Measurements from ENCODE around the gene MAP3K2. TPM values are rescaled to one million over a fixed set of nuclear protein-coding genes. Genes with fewer than 3 reads are reported as not detected.

Gene MAP3K2
- total and polyA plus RNA-seq, 4 donors: 5.9 to 46.2 (median 17.0) TPM

DNA sequence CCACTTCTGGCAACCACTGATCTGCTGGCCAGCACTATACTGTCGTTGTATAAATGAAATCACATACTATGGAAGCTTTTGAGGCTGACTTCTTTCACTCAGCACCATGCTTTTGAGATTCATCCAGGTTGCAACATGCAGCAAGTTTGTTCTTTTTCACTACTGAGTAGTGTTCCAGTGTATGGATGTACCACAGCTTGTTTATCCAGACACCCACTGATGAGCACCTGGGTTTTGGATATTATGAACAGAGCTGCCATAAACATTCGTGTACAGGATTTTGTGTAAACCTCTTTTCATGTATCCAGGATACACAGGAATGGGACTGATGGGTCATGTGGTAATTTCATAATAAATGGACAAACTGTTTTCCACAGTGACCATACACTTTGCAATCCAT, 104.5 kb downstream of the MAP3K2 start:
- 96% methylated on average over 2 of the region's 2 CpGs for WGBS
- Histone ChIP-seq H3K4me3 (ENCODE audit: low read depth in 1 of 3, low read length in 3 of 3) (no peak overlapping the region), H3K9ac (ENCODE audit: low read depth in 1 of 2, low read length in 2 of 2) (no peak overlapping the region), H3K27ac (ENCODE audit: low read depth in 1 of 2, low read length in 2 of 2) (no peak overlapping the region), H3K36me3 (ENCODE audit: control insufficient read depth in 4 of 4, insufficient read depth in 3 of 4, low read depth in 1 of 4, low read length in 3 of 4) (peaks cover 22 to 69% (median 51%) of the 10 kb centered on the region in 4 donors), H3K27me3 (ENCODE audit: control insufficient read depth in 4 of 4, insufficient read depth in 4 of 4, low read length in 3 of 4) (no peaks in the 10 kb centered on the region), H3K4me1 (ENCODE audit: control insufficient read depth in 4 of 4, insufficient read depth in 4 of 4, low read length in 3 of 4) (no peaks in the 10 kb centered on the region), H3K9me3 (ENCODE audit: control insufficient read depth in 4 of 4, low read length in 3 of 4) (no peaks in the 10 kb centered on the region)
- TF ChIP-seq NR2F2 (IDR thresholded peaks at IDR 0.05) (no peak), JUND (IDR thresholded peaks at IDR 0.05) (no peak), FOXA2 (IDR thresholded peaks at IDR 0.05) (no peak), HNF4A (conservative IDR thresholded peaks at IDR 0.05) (no peak), GABPA (IDR thresholded peaks at IDR 0.05 in 1 of 2, conservative IDR thresholded peaks at IDR 0.05 in 1 of 2) (no peak), SP1 (IDR thresholded peaks at IDR 0.05) (no peak), FOXA1 (IDR thresholded peaks at IDR 0.05) (no peak), RXRA (IDR thresholded peaks at IDR 0.05) (no peak), HNF4G (IDR thresholded peaks at IDR 0.05) (no peak), RAD21 (IDR thresholded peaks at IDR 0.05) (no peak), YY1 (IDR thresholded peaks at IDR 0.05) (no peak), EGR1 (IDR thresholded peaks at IDR 0.05; ENCODE audit: low read depth in 2 of 2) (no peak), TAF1 (conservative IDR thresholded peaks at IDR 0.05) (no peak)
- TF ChIP-seq, protein P1, sequence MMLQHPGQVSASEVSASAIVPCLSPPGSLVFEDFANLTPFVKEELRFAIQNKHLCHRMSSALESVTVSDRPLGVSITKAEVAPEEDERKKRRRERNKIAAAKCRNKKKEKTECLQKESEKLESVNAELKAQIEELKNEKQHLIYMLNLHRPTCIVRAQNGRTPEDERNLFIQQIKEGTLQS (IDR thresholded peaks at IDR 0.05): no peak
- TF ChIP-seq, protein P2, sequence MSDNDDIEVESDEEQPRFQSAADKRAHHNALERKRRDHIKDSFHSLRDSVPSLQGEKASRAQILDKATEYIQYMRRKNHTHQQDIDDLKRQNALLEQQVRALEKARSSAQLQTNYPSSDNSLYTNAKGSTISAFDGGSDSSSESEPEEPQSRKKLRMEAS (IDR thresholded peaks at IDR 0.05): no peak
- TF ChIP-seq, protein P3, sequence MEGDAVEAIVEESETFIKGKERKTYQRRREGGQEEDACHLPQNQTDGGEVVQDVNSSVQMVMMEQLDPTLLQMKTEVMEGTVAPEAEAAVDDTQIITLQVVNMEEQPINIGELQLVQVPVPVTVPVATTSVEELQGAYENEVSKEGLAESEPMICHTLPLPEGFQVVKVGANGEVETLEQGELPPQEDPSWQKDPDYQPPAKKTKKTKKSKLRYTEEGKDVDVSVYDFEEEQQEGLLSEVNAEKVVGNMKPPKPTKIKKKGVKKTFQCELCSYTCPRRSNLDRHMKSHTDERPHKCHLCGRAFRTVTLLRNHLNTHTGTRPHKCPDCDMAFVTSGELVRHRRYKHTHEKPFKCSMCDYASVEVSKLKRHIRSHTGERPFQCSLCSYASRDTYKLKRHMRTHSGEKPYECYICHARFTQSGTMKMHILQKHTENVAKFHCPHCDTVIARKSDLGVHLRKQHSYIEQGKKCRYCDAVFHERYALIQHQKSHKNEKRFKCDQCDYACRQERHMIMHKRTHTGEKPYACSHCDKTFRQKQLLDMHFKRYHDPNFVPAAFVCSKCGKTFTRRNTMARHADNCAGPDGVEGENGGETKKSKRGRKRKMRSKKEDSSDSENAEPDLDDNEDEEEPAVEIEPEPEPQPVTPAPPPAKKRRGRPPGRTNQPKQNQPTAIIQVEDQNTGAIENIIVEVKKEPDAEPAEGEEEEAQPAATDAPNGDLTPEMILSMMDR (IDR thresholded peaks at IDR 0.05; ENCODE audit: low read depth, low read length, missing input control): no peak
- TF ChIP-seq, protein P4, sequence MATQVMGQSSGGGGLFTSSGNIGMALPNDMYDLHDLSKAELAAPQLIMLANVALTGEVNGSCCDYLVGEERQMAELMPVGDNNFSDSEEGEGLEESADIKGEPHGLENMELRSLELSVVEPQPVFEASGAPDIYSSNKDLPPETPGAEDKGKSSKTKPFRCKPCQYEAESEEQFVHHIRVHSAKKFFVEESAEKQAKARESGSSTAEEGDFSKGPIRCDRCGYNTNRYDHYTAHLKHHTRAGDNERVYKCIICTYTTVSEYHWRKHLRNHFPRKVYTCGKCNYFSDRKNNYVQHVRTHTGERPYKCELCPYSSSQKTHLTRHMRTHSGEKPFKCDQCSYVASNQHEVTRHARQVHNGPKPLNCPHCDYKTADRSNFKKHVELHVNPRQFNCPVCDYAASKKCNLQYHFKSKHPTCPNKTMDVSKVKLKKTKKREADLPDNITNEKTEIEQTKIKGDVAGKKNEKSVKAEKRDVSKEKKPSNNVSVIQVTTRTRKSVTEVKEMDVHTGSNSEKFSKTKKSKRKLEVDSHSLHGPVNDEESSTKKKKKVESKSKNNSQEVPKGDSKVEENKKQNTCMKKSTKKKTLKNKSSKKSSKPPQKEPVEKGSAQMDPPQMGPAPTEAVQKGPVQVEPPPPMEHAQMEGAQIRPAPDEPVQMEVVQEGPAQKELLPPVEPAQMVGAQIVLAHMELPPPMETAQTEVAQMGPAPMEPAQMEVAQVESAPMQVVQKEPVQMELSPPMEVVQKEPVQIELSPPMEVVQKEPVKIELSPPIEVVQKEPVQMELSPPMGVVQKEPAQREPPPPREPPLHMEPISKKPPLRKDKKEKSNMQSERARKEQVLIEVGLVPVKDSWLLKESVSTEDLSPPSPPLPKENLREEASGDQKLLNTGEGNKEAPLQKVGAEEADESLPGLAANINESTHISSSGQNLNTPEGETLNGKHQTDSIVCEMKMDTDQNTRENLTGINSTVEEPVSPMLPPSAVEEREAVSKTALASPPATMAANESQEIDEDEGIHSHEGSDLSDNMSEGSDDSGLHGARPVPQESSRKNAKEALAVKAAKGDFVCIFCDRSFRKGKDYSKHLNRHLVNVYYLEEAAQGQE (IDR thresholded peaks at IDR 0.05): no peak
- TF ChIP-seq, protein P5, sequence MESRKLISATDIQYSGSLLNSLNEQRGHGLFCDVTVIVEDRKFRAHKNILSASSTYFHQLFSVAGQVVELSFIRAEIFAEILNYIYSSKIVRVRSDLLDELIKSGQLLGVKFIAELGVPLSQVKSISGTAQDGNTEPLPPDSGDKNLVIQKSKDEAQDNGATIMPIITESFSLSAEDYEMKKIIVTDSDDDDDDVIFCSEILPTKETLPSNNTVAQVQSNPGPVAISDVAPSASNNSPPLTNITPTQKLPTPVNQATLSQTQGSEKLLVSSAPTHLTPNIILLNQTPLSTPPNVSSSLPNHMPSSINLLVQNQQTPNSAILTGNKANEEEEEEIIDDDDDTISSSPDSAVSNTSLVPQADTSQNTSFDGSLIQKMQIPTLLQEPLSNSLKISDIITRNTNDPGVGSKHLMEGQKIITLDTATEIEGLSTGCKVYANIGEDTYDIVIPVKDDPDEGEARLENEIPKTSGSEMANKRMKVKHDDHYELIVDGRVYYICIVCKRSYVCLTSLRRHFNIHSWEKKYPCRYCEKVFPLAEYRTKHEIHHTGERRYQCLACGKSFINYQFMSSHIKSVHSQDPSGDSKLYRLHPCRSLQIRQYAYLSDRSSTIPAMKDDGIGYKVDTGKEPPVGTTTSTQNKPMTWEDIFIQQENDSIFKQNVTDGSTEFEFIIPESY (IDR thresholded peaks at IDR 0.05): no peak
- DNase-seq (ENCODE audit: low spot score): no peak

Data from liver (tissue), 9 donors.